ENCODE measurements around the gene EVL. TPM values are rescaled to one million over a fixed set of nuclear protein-coding genes. Genes with fewer than 3 reads are reported as not detected.

Gene EVL
- polyA plus RNA-seq, 1 experiment = 18.6 TPM

GRCh38 chr14:100132161-100132902 lies 67.1 kb downstream of the EVL start:
- peak; percentile 36 for DNase-seq (ENCODE audit: low read depth)
- CTCF ChIA-PET = interaction anchor here (0.8 to 2.0 kb wide), 6 partner anchors 10 to 61 kb away, joined by 3 to 6 read pairs (median 4); no protein-coding TSS in a partner anchor
- H3K36me3 ChIP-seq (ENCODE audit: control insufficient read depth, insufficient read depth, low read length) = peaks cover 9% of the 10 kb centered on the region
- POLR2A ChIA-PET = no interaction called here
- H3K4me3 ChIP-seq (ENCODE audit: low read depth, low read length) = no peak overlapping the region
- TF ChIP-seq CTCF (IDR thresholded peaks at IDR 0.05; ENCODE audit: insufficient read depth, low read depth, low read length) = no peak
- no peaks in the 10 kb centered on the region for H3K27me3 ChIP-seq (ENCODE audit: control insufficient read depth, insufficient read depth, low read length)

GRCh38 chr14:100132903-100133510 lies 67.8 kb downstream of the EVL start:
- POLR2A ChIA-PET = no interaction called here
- peaks cover 8% of the 10 kb centered on the region for H3K36me3 ChIP-seq (ENCODE audit: control insufficient read depth, insufficient read depth, low read length)
- no peak for TF ChIP-seq CTCF (IDR thresholded peaks at IDR 0.05; ENCODE audit: insufficient read depth, low read depth, low read length)
- peak; percentile 30 for DNase-seq (ENCODE audit: low read depth)
- H3K27me3 ChIP-seq (ENCODE audit: control insufficient read depth, insufficient read depth, low read length) = no peaks in the 10 kb centered on the region
- no peak overlapping the region for H3K4me3 ChIP-seq (ENCODE audit: low read depth, low read length)
- CTCF ChIA-PET = interaction anchor here (0.8 to 2.0 kb wide), 5 partner anchors 10 to 25 kb away, joined by 3 to 6 read pairs (median 4); no protein-coding TSS in a partner anchor

- ChIA-PET POLR2A (no interaction called here), CTCF (no interaction called here)
These were observed 69.4 kb downstream of the EVL start for GRCh38 chr14:100134586-100134985.

GRCh38 chr14:100135073-100135472 lies 69.9 kb downstream of the EVL start:
- no peak for DNase-seq (ENCODE audit: low read depth)
- POLR2A ChIA-PET = no interaction called here
- no peak for TF ChIP-seq CTCF (IDR thresholded peaks at IDR 0.05; ENCODE audit: insufficient read depth, low read depth, low read length)
- H3K4me3 ChIP-seq (ENCODE audit: low read depth, low read length) = no peak overlapping the region
- CTCF ChIA-PET = no interaction called here
- H3K36me3 ChIP-seq (ENCODE audit: control insufficient read depth, insufficient read depth, low read length) = peaks cover 8% of the 10 kb centered on the region
- no peaks in the 10 kb centered on the region for H3K27me3 ChIP-seq (ENCODE audit: control insufficient read depth, insufficient read depth, low read length)

More at GRCh38 chr14:100134586-100134985, 69.4 kb downstream of the EVL start:
- H3K36me3 ChIP-seq (ENCODE audit: control insufficient read depth, insufficient read depth, low read length) = peaks cover 8% of the 10 kb centered on the region
- DNase-seq (ENCODE audit: low read depth) = no peak
- H3K27me3 ChIP-seq (ENCODE audit: control insufficient read depth, insufficient read depth, low read length) = no peaks in the 10 kb centered on the region
- H3K4me3 ChIP-seq (ENCODE audit: low read depth, low read length) = no peak overlapping the region
- no peak for TF ChIP-seq CTCF (IDR thresholded peaks at IDR 0.05; ENCODE audit: insufficient read depth, low read depth, low read length)

GRCh38 chr14:100135784-100136183 lies 70.6 kb downstream of the EVL start:
- DNase-seq (ENCODE audit: low read depth) = no peak
- ChIA-PET POLR2A (no interaction called here), CTCF (no interaction called here)
- no peak for TF ChIP-seq CTCF (IDR thresholded peaks at IDR 0.05; ENCODE audit: insufficient read depth, low read depth, low read length)
- H3K4me3 ChIP-seq (ENCODE audit: low read depth, low read length) = no peak overlapping the region
- H3K36me3 ChIP-seq (ENCODE audit: control insufficient read depth, insufficient read depth, low read length) = peaks cover 8% of the 10 kb centered on the region
- H3K27me3 ChIP-seq (ENCODE audit: control insufficient read depth, insufficient read depth, low read length) = no peaks in the 10 kb centered on the region

Measured in BJ (cell line).